ENCODE results near the gene LIN28B. TPM values are rescaled to one million over a fixed set of nuclear protein-coding genes. Genes with fewer than 3 reads are reported as not detected.

Gene LIN28B
- total and polyA plus RNA-seq, 4 donors = 2.8 TPM; not detected in 3

GRCh38 chr6:104908888-104909525, 47.9 kb upstream of the LIN28B start:
- Histone ChIP-seq H3K9ac (ENCODE audit: low read depth in 1 of 2, low read length in 2 of 2) (no peak overlapping the region), H3K27me3 (ENCODE audit: control insufficient read depth in 4 of 4, insufficient read depth in 4 of 4, low read length in 3 of 4) (peaks cover 0 to 2% (median 0%) of the 10 kb centered on the region in 4 donors), H3K36me3 (ENCODE audit: control insufficient read depth in 4 of 4, insufficient read depth in 3 of 4, low read depth in 1 of 4, low read length in 3 of 4) (no peaks in the 10 kb centered on the region), H3K4me3 (ENCODE audit: low read depth in 1 of 3, low read length in 3 of 3) (no peak overlapping the region), H3K9me3 (ENCODE audit: control insufficient read depth in 4 of 4, low read length in 3 of 4) (peaks cover 0 to 10% (median 1%) of the 10 kb centered on the region in 4 donors), H3K4me1 (ENCODE audit: control insufficient read depth in 4 of 4, insufficient read depth in 4 of 4, low read length in 3 of 4) (no peaks in the 10 kb centered on the region), H3K27ac (ENCODE audit: low read depth in 1 of 2, low read length in 2 of 2) (no peak overlapping the region)
- TF ChIP-seq TAF1 (conservative IDR thresholded peaks at IDR 0.05) (no peak), HNF4G (IDR thresholded peaks at IDR 0.05) (no peak), RAD21 (IDR thresholded peaks at IDR 0.05) (no peak), EGR1 (IDR thresholded peaks at IDR 0.05; ENCODE audit: low read depth in 2 of 2) (no peak), HNF4A (conservative IDR thresholded peaks at IDR 0.05) (no peak), MAX (IDR thresholded peaks at IDR 0.05) (no peak), CTCF (IDR thresholded peaks at IDR 0.05; ENCODE audit: low read depth, low read length, missing input control) (no peak), ZBTB33 (IDR thresholded peaks at IDR 0.05) (no peak), REST (IDR thresholded peaks at IDR 0.05) (no peak)
- DNase-seq (ENCODE audit: low spot score) = no peak
- WGBS = 81% methylated on average over 2 of the region's 2 CpGs

- no peaks in the 10 kb centered on the region for H3K36me3 ChIP-seq (ENCODE audit: control insufficient read depth in 4 of 4, insufficient read depth in 3 of 4, low read depth in 1 of 4, low read length in 3 of 4)
- WGBS = 51% methylated on average over 1 of the region's 1 CpG
Measured at GRCh38 chr6:104921896-104922295, 35.0 kb upstream of the LIN28B start.

More at GRCh38 chr6:104921896-104922295, 35.0 kb upstream of the LIN28B start:
- no peak for TF ChIP-seq ATF3 (IDR thresholded peaks at IDR 0.05)
- TF ChIP-seq FOXA1 (IDR thresholded peaks at IDR 0.05) = no peak
- TF ChIP-seq CTCF (IDR thresholded peaks at IDR 0.05; ENCODE audit: low read depth, low read length, missing input control) = no peak
- no peak for TF ChIP-seq HNF4G (IDR thresholded peaks at IDR 0.05)
- no peak for TF ChIP-seq RAD21 (IDR thresholded peaks at IDR 0.05)
- no peak for TF ChIP-seq TAF1 (conservative IDR thresholded peaks at IDR 0.05)
- Histone ChIP-seq H3K9ac (ENCODE audit: low read depth in 1 of 2, low read length in 2 of 2) (no peak overlapping the region), H3K27ac (ENCODE audit: low read depth in 1 of 2, low read length in 2 of 2) (no peak overlapping the region), H3K4me3 (ENCODE audit: low read depth in 1 of 3, low read length in 3 of 3) (no peak overlapping the region), H3K4me1 (ENCODE audit: control insufficient read depth in 4 of 4, insufficient read depth in 4 of 4, low read length in 3 of 4) (no peaks in the 10 kb centered on the region), H3K9me3 (ENCODE audit: control insufficient read depth in 4 of 4, low read length in 3 of 4) (no peaks in the 10 kb centered on the region), H3K27me3 (ENCODE audit: control insufficient read depth in 4 of 4, insufficient read depth in 4 of 4, low read length in 3 of 4) (peaks cover 0 to 2% (median 0%) of the 10 kb centered on the region in 4 donors)
- no peak for DNase-seq (ENCODE audit: low spot score)
